HL-60 (cell line): ENCODE results near the gene ADGRG1.
"Not testable (repeated sequence)": the region's sequence is repeated elsewhere in the genome, so short reads cannot be mapped to it uniquely, and the experiment has no call there.

Source experiments
- DNase-seq, 2 experiments: peaks; one replicate each; pipeline ENCODE4 v3.0.0-alpha.2; 2010 to 2020; ENCODE audit warnings: low read depth in 1 of 2, low spot score in 1 of 2
- H3K27ac ChIP-seq: fragments of 250-450 bp; sonication (Bioruptor Pico); replicated peaks from 2 replicates; pipeline ENCODE4 v1.5.1; 2020; ENCODE audit warnings: mild to moderate bottlenecking, moderate library complexity
- H3K27me3 ChIP-seq: fragments of 250-450 bp; sonication (Bioruptor Pico); 2 replicates; pipeline ENCODE4 v1.5.1; 2021; ENCODE audit warnings: mild to moderate bottlenecking, moderate library complexity; ENCODE audit not compliant: insufficient read depth, poor library complexity, severe bottlenecking
- H3K4me3 ChIP-seq: replicated peaks from 2 replicates; pipeline ENCODE4 v1.5.1; 2011; ENCODE audit warnings: mild to moderate bottlenecking, control low read depth, low read length; ENCODE audit not compliant: insufficient read depth
- GABPA ChIP-seq: IDR thresholded peaks from 2 replicates; pipeline ENCODE4 v1.6.1; 2012; ENCODE audit warnings: low read depth
- POLR2AphosphoS5 ChIP-seq: IDR thresholded peaks from 2 replicates; pipeline ENCODE4 v1.6.1; 2012; ENCODE audit warnings: low read depth
- REST ChIP-seq: IDR thresholded peaks from 2 replicates; pipeline ENCODE4 v1.6.1; 2012; ENCODE audit warnings: low read depth; ENCODE audit not compliant: insufficient replicate concordance
- SPI1 ChIP-seq: IDR thresholded peaks from 2 replicates; pipeline ENCODE4 v1.6.1; 2012; ENCODE audit warnings: low read depth, mild to moderate bottlenecking, borderline replicate concordance
- TF ChIP-seq, protein P1 (sequence below): IDR thresholded peaks from one replicate; pipeline ENCODE4 v1.5.1; 2011; ENCODE audit warnings: low read length, control low read depth, inconsistent platforms; ENCODE audit not compliant: insufficient read depth

Gene ADGRG1

DNA sequence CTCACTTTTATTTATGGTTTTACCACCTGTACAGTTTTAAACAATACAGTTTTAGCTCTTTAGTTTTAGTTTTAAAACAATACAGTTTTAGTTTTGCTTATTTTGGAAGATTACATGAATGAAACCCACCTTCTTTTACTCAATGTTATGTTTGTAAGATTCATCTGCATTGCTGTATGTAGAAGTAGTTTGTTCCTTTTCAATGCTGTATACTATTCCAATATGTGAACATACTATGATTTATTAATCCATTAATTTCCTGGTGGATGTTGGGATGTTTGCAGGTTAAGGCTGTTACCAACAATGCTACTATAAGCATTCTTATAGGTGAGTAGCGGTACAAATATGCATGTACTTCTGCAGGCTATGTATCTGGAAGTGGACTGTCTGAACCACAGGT, 34.4 kb upstream of the ADGRG1 start:
- no peak for DNase-seq
- Histone ChIP-seq H3K27me3 (no peaks in the 10 kb centered on the region), H3K4me3 (no peak overlapping the region), H3K27ac (no peak overlapping the region)
- TF ChIP-seq, protein P1, sequence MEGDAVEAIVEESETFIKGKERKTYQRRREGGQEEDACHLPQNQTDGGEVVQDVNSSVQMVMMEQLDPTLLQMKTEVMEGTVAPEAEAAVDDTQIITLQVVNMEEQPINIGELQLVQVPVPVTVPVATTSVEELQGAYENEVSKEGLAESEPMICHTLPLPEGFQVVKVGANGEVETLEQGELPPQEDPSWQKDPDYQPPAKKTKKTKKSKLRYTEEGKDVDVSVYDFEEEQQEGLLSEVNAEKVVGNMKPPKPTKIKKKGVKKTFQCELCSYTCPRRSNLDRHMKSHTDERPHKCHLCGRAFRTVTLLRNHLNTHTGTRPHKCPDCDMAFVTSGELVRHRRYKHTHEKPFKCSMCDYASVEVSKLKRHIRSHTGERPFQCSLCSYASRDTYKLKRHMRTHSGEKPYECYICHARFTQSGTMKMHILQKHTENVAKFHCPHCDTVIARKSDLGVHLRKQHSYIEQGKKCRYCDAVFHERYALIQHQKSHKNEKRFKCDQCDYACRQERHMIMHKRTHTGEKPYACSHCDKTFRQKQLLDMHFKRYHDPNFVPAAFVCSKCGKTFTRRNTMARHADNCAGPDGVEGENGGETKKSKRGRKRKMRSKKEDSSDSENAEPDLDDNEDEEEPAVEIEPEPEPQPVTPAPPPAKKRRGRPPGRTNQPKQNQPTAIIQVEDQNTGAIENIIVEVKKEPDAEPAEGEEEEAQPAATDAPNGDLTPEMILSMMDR, result no peak
- TF ChIP-seq GABPA, result no peak

DNA sequence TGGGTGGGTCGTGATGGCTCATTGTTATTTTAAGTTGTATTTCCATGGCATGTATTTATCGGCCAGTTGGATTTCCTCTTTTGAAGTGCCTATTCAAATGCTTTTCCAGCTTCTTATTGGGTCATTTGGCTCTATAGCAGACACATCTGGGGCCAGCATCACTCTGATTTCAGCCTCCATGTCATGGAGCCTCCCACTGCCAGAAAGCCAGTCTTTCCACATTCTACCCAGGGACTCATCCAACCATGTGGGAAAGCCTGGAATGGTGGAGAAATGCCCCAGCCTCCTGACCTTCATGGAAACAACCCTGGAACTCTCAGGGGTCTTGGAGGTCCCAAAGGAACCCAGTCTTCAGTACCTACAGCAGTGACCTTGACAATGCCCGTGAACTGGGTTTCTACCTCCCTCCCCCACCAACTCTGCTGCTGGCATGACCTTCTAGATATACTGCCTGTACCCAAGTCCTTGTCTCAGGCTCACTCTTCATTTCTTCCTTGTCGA, 33.8 kb upstream of the ADGRG1 start:
- Histone ChIP-seq H3K27ac (no peak overlapping the region), H3K4me3 (no peak overlapping the region), H3K27me3 (no peaks in the 10 kb centered on the region)
- DNase-seq, result no peak
- TF ChIP-seq, protein P1, result no peak
- TF ChIP-seq POLR2AphosphoS5, result no peak
- no peak for TF ChIP-seq SPI1
- TF ChIP-seq REST, result no peak
- no peak for TF ChIP-seq GABPA

GRCh38 chr16:57596234-57596633, 32.2 kb upstream of the ADGRG1 start:
- not testable (repeated sequence) for H3K27me3 ChIP-seq, DNase-seq, H3K4me3 ChIP-seq, H3K27ac ChIP-seq

DNA sequence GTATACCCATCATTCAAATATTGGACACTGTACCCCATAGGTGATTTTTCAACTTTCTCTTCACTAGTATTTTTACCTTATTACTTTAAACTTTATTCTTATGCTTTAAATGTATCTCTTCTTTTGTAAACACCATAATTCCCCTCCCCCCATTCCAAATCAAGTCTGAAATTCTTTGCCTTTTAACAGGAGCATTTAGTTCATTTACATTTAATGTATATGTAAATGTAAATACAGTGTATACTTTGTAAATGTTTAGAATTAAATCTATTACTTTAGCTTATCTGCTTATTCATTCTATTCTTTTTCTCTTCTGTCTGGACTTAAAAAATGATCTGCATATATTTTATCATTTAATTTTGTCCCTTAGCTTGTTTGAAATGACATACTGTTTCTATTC, 30.0 kb upstream of the ADGRG1 start:
- TF ChIP-seq, protein P1, result no peak
- no peak for TF ChIP-seq REST
- no peak for TF ChIP-seq POLR2AphosphoS5
- no peak for TF ChIP-seq GABPA
- TF ChIP-seq SPI1, result no peak
- no peak overlapping the region for H3K4me3 ChIP-seq
- DNase-seq, result no peak
- no peaks in the 10 kb centered on the region for H3K27me3 ChIP-seq
- H3K27ac ChIP-seq, result no peak overlapping the region
